ENCODE measurements around the gene CD34.
A peak's percentile ranks its signal among the peaks of the same experiment; 100 is the strongest.

CD34 gene

GRCh38 chr1:207888652-207889051 is 22.3 kb downstream of the CD34 start:
- TF ChIP-seq CTCF (IDR thresholded peaks at IDR 0.05; ENCODE audit: low read depth, low read length) (no peak), EZH2phosphoT487 (IDR thresholded peaks at IDR 0.05; ENCODE audit: low read depth) (no peak)
- H3K4me2 ChIP-seq (ENCODE audit: low read length) = no peak overlapping the region
- H3K79me2 ChIP-seq (ENCODE audit: low read length) = no peaks in the 10 kb centered on the region
- H3K9me3 ChIP-seq (ENCODE audit: insufficient read depth, low read length) = no peaks in the 10 kb centered on the region
- peaks cover 33% of the 10 kb centered on the region for H3K4me1 ChIP-seq (ENCODE audit: low read length)
- no peak overlapping the region for H2AFZ ChIP-seq (ENCODE audit: low read depth, low read length)
- no peak overlapping the region for H3K4me3 ChIP-seq (ENCODE audit: low read length)
- no peak overlapping the region for H3K27ac ChIP-seq (ENCODE audit: low read length)
- H3K27me3 ChIP-seq (ENCODE audit: low read depth, low read length) = no peaks in the 10 kb centered on the region
- H3K36me3 ChIP-seq (replicated peaks; ENCODE audit: low read depth, low read length) = no peaks in the 10 kb centered on the region
- H4K20me1 ChIP-seq (ENCODE audit: insufficient read depth, low read length) = no peaks in the 10 kb centered on the region
- no peak overlapping the region for H3K9ac ChIP-seq (ENCODE audit: low read length)

- Histone ChIP-seq H3K27me3 (ENCODE audit: low read depth, low read length) (no peaks in the 10 kb centered on the region), H3K79me2 (ENCODE audit: low read length) (no peaks in the 10 kb centered on the region), H3K9ac (ENCODE audit: low read length) (no peak overlapping the region), H3K27ac (ENCODE audit: low read length) (no peak overlapping the region), H3K4me3 (ENCODE audit: low read length) (no peak overlapping the region), H3K36me3 (replicated peaks; ENCODE audit: low read depth, low read length) (no peaks in the 10 kb centered on the region), H3K4me2 (ENCODE audit: low read length) (no peak overlapping the region), H2AFZ (ENCODE audit: low read depth, low read length) (no peak overlapping the region), H3K9me3 (ENCODE audit: insufficient read depth, low read length) (no peaks in the 10 kb centered on the region), H3K4me1 (ENCODE audit: low read length) (peaks cover 43% of the 10 kb centered on the region), H4K20me1 (ENCODE audit: insufficient read depth, low read length) (no peaks in the 10 kb centered on the region)
- TF ChIP-seq EZH2phosphoT487 (IDR thresholded peaks at IDR 0.05; ENCODE audit: low read depth) = no peak
Measured at GRCh38 chr1:207887542-207888201, 23.3 kb downstream of the CD34 start.

- no peak overlapping the region for H3K4me3 ChIP-seq (ENCODE audit: low read length)
- H3K4me2 ChIP-seq (ENCODE audit: low read length) = no peak overlapping the region
- H3K9ac ChIP-seq (ENCODE audit: low read length) = no peak overlapping the region
- H3K27ac ChIP-seq (ENCODE audit: low read length) = no peak overlapping the region
- H4K20me1 ChIP-seq (ENCODE audit: insufficient read depth, low read length) = no peaks in the 10 kb centered on the region
- H3K36me3 ChIP-seq (replicated peaks; ENCODE audit: low read depth, low read length) = no peaks in the 10 kb centered on the region
- no peak overlapping the region for H2AFZ ChIP-seq (ENCODE audit: low read depth, low read length)
- no peaks in the 10 kb centered on the region for H3K27me3 ChIP-seq (ENCODE audit: low read depth, low read length)
- TF ChIP-seq EZH2phosphoT487 (IDR thresholded peaks at IDR 0.05; ENCODE audit: low read depth) = no peak
- TF ChIP-seq CTCF (IDR thresholded peaks at IDR 0.05; ENCODE audit: low read depth, low read length) = no peak
- H3K4me1 ChIP-seq (ENCODE audit: low read length) = peaks cover 48% of the 10 kb centered on the region
- H3K9me3 ChIP-seq (ENCODE audit: insufficient read depth, low read length) = no peaks in the 10 kb centered on the region
- H3K79me2 ChIP-seq (ENCODE audit: low read length) = no peaks in the 10 kb centered on the region
Measured at GRCh38 chr1:207886227-207886626, 24.7 kb downstream of the CD34 start.

- Histone ChIP-seq H3K36me3 (replicated peaks; ENCODE audit: low read depth, low read length) (no peaks in the 10 kb centered on the region), H4K20me1 (ENCODE audit: insufficient read depth, low read length) (no peaks in the 10 kb centered on the region), H3K9me3 (ENCODE audit: insufficient read depth, low read length) (no peaks in the 10 kb centered on the region), H3K27ac (ENCODE audit: low read length) (no peak overlapping the region), H3K79me2 (ENCODE audit: low read length) (no peaks in the 10 kb centered on the region), H3K4me1 (ENCODE audit: low read length) (peaks cover 40% of the 10 kb centered on the region), H2AFZ (ENCODE audit: low read depth, low read length) (peak overlapping the region; percentile 93), H3K4me3 (ENCODE audit: low read length) (no peak overlapping the region), H3K9ac (ENCODE audit: low read length) (no peak overlapping the region), H3K4me2 (ENCODE audit: low read length) (peak overlapping the region; percentile 23; the same call in 1 of the 2 replicates), H3K27me3 (ENCODE audit: low read depth, low read length) (no peaks in the 10 kb centered on the region)
- TF ChIP-seq EZH2phosphoT487 (IDR thresholded peaks at IDR 0.05; ENCODE audit: low read depth) (no peak), CTCF (IDR thresholded peaks at IDR 0.05; ENCODE audit: low read depth, low read length) (peak; percentile 99)
Measured at GRCh38 chr1:207885129-207886032, 25.5 kb downstream of the CD34 start.
